A549 (cell line): ENCODE data around the gene PPM1L. TPM values are rescaled to one million over a fixed set of nuclear protein-coding genes. Genes with fewer than 3 reads are reported as not detected.

Experiments used
- ATAC-seq, 2 experiments: fragments of 200-7000 bp in 1 of 2; fragments of >200 bp in 1 of 2; cut with Nextera tagmentation in 1 of 2; cut with Tn5 transposase in 1 of 2; 3 replicates each; pipeline versions ENCODE4 v1.8.0 to v1.9.1; 2018 to 2020; ENCODE audit warnings: mild to moderate bottlenecking in 1 of 2, moderate library complexity in 1 of 2
- CTCF ChIA-PET: fragments of 300-600 bp; sonication (Branson Sonifier 250); formaldehyde crosslinking; extraction: SDS; loops from one replicate; lab custom pipeline; 2021; ENCODE audit warnings: antibody characterized with exemption, inconsistent platforms; lab: Yijun Ruan, JAX
- POLR2A ChIA-PET: fragments of 350-600 bp; formaldehyde crosslinking; extraction: SDS; loops from one replicate; lab custom pipeline; 2021; ENCODE audit warnings: antibody characterized with exemption, inconsistent platforms; lab: Yijun Ruan, JAX
- DNase-seq, 2 experiments: peaks; one replicate each; pipeline versions ENCODE4 v3.0.0 to v3.0.0-alpha.2; 2011 to 2016; ENCODE audit warnings: low read depth in 1 of 2, low spot score in 1 of 2
- FAIRE-seq: peaks from 2 replicates; lab custom pipeline; 2011; peaks lifted over from hg19 to GRCh38; lab: Jason Lieb, UNC
- H3K27ac ChIP-seq, 2 experiments: fragments of >200 bp; sonication (Bioruptor Twin); formaldehyde crosslinking; 3 replicates each; pipeline ENCODE4 v1.5.1; 2016 to 2017
- H3K4me1 ChIP-seq: fragments of >200 bp; sonication (Bioruptor Twin); formaldehyde crosslinking; 3 replicates; pipeline ENCODE4 v1.6.1; 2016
- H3K4me2 ChIP-seq: fragments of >200 bp; sonication (Bioruptor Twin); formaldehyde crosslinking; 3 replicates; pipeline ENCODE4 v1.6.1; 2016
- H3K4me3 ChIP-seq: fragments of >200 bp; sonication (Bioruptor Twin); formaldehyde crosslinking; 3 replicates; pipeline ENCODE4 v1.5.1; 2016
- H3K9me3 ChIP-seq: fragments of >200 bp; sonication (Bioruptor Twin); formaldehyde crosslinking; 3 replicates; pipeline ENCODE4 v1.6.1; 2016
- CBX2 ChIP-seq: fragments of 200-600 bp; sonication (generic); IDR thresholded peaks from 2 replicates; pipeline ENCODE4 v1.6.1; 2016; ENCODE audit warnings: low read depth, mild to moderate bottlenecking, borderline replicate concordance
- CBX8 ChIP-seq: fragments of 200-600 bp; sonication (generic); IDR thresholded peaks from 2 replicates; pipeline ENCODE4 v1.6.1; 2016
- EP300 ChIP-seq, 2 experiments: fragments of >200 bp; sonication (Bioruptor Twin); formaldehyde crosslinking; IDR thresholded peaks; 2 replicates in 1 of 2; 3 replicates in 1 of 2; pipeline ENCODE4 v1.6.1; 2016 to 2017
- HDAC2 ChIP-seq: fragments of 200-600 bp; sonication (generic); IDR thresholded peaks from 2 replicates; pipeline ENCODE4 v1.6.1; 2016
- HOXB13 ChIP-seq: fragments of 250-450 bp; sonication (Bioruptor Pico); IDR thresholded peaks from 2 replicates; pipeline ENCODE4 v1.5.0; 2020; ENCODE audit warnings: low read depth, mild to moderate bottlenecking, moderate library complexity
- HOXB5 ChIP-seq: fragments of 250-450 bp; sonication (Bioruptor Pico); IDR thresholded peaks from 2 replicates; pipeline ENCODE4 v1.5.0; 2020; ENCODE audit warnings: mild to moderate bottlenecking, moderate library complexity
- JUNB ChIP-seq: fragments of >200 bp; sonication (Bioruptor Twin); formaldehyde crosslinking; IDR thresholded peaks from 2 replicates; pipeline ENCODE4 v1.6.1; 2016
- MAFK ChIP-seq: fragments of 450-650 bp; IDR thresholded peaks from 2 replicates; pipeline ENCODE4 v1.6.1; 2014; ENCODE audit not compliant: partially characterized antibody
- MYC ChIP-seq: IDR thresholded peaks from 2 replicates; pipeline ENCODE4 v1.6.1; 2012; ENCODE audit warnings: mild to moderate bottlenecking, inconsistent platforms, low read length, improper control_type of control experiment, borderline replicate concordance
- NFE2L2 ChIP-seq: fragments of 150-350 bp; conservative IDR thresholded peaks from 2 replicates; pipeline ENCODE4 v1.6.1; 2014; ENCODE audit warnings: low read length
- POLR2AphosphoS2 ChIP-seq: conservative IDR thresholded peaks from 2 replicates; pipeline ENCODE4 v1.6.1; 2012; ENCODE audit warnings: low read length, improper control_type of control experiment, inconsistent platforms
- RCOR1 ChIP-seq: fragments of 150-350 bp; IDR thresholded peaks from 2 replicates; pipeline ENCODE4 v1.6.1; 2014; ENCODE audit warnings: antibody characterized with exemption, low read length, low read depth
- ZFP36 ChIP-seq: fragments of 450-650 bp; IDR thresholded peaks from 2 replicates; pipeline ENCODE4 v1.6.1; 2014; ENCODE audit warnings: borderline replicate concordance; ENCODE audit not compliant: partially characterized antibody
- ZNF302 ChIP-seq: fragments of 250-450 bp; sonication (Bioruptor Pico); IDR thresholded peaks from 2 replicates; pipeline ENCODE4 v1.9.0; 2021; ENCODE audit warnings: inconsistent platforms, mild to moderate bottlenecking, moderate library complexity
- WGBS: methylation state at CpG from one replicate; pipeline ENCODE4 v1.1.6; 2017; ENCODE audit errors: missing lambda C conversion rate; 5-methylcytosine and 5-hydroxymethylcytosine counted together
- polyA plus RNA-seq, 4 experiments: library from polyadenylated mRNA; depleted of rRNA in 3 of 4; stranded (reverse); fragments of >200 nt; fragmentation: RNase III in 1 of 4; extraction: RNeasy Plus Mini Kit Qiagen cat#74134 plus additional on column Dnase treatment in 1 of 4; gene quantifications; 2 replicates in 3 of 4; 3 replicates in 1 of 4; pipeline ENCODE4 v1.2.3, GENCODE V29; 2011 to 2017
- TF ChIP-seq, protein P1 (sequence below): fragments of >200 bp; sonication (Bioruptor Twin); formaldehyde crosslinking; IDR thresholded peaks from 3 replicates; pipeline ENCODE4 v1.6.1; 2016
- TF ChIP-seq, protein P2 (sequence below): fragments of 450-650 bp; IDR thresholded peaks from 2 replicates; pipeline ENCODE4 v1.6.1; 2014; ENCODE audit warnings: antibody characterized with exemption
- TF ChIP-seq, protein P3 (sequence below): fragments of 250-450 bp; sonication (Bioruptor Pico); IDR thresholded peaks from 2 replicates; pipeline ENCODE4 v1.5.0; 2021; ENCODE audit warnings: mild to moderate bottlenecking, moderate library complexity, borderline replicate concordance

Gene PPM1L
- polyA plus RNA-seq, 2 of the 4 experiments (the other 2 are of a cell fraction), result 0.27 to 0.45 TPM

DNA sequence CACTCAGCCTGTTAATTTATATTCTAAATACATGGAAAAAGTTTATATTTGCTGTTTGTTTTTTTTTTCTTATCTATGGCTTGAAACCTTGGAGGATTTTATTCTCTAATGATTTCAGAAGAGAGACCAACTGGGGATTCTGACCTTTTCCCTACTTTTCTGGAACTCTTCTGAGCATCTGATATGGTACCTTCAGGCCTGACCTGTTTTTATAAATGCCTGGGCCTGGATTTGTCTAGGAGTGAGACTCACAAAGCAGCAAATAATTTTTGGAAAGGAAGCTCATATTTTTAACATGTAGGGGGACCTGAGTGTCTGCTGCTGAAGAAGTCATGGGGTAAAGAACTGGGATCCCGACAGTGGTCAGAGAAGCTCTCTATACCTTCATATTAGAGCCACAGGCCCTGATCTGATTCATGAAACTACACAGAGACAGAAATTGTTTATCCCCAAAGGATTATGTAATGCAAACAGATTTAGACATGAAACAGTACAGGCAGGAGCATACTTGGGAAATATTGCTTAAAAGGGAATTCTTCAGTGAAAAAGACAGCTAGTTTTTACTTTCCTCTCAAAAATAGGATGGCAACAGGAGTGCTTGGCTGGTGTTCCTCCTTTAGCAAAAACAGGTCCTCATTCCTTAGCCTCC, 15.9 kb downstream of the PPM1L start:
- 11% methylated on average over 1 of the region's 1 CpG for WGBS
- no peaks in the 10 kb centered on the region for H3K9me3 ChIP-seq
- no peak for DNase-seq
- ChIA-PET POLR2A (no interaction called here), CTCF (no interaction called here)
- H3K27ac ChIP-seq, result no peak overlapping the region
- TF ChIP-seq JUNB (no peak), MAFK (no peak), ZNF302 (CRISPR knock-in tag) (no peak), HDAC2 (no peak), CBX8 (no peak), CBX2 (no peak), HOXB5 (no peak)
- TF ChIP-seq, protein P1, sequence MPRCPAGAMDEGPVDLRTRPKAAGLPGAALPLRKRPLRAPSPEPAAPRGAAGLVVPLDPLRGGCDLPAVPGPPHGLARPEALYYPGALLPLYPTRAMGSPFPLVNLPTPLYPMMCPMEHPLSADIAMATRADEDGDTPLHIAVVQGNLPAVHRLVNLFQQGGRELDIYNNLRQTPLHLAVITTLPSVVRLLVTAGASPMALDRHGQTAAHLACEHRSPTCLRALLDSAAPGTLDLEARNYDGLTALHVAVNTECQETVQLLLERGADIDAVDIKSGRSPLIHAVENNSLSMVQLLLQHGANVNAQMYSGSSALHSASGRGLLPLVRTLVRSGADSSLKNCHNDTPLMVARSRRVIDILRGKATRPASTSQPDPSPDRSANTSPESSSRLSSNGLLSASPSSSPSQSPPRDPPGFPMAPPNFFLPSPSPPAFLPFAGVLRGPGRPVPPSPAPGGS, result no peak
- TF ChIP-seq, protein P2, sequence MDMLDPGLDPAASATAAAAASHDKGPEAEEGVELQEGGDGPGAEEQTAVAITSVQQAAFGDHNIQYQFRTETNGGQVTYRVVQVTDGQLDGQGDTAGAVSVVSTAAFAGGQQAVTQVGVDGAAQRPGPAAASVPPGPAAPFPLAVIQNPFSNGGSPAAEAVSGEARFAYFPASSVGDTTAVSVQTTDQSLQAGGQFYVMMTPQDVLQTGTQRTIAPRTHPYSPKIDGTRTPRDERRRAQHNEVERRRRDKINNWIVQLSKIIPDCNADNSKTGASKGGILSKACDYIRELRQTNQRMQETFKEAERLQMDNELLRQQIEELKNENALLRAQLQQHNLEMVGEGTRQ, result no peak
- H3K4me3 ChIP-seq, result no peak overlapping the region
- H3K4me2 ChIP-seq, result no peak overlapping the region
- H3K4me1 ChIP-seq, result no peaks in the 10 kb centered on the region
- FAIRE-seq, result no peak
- no peak for ATAC-seq

DNA sequence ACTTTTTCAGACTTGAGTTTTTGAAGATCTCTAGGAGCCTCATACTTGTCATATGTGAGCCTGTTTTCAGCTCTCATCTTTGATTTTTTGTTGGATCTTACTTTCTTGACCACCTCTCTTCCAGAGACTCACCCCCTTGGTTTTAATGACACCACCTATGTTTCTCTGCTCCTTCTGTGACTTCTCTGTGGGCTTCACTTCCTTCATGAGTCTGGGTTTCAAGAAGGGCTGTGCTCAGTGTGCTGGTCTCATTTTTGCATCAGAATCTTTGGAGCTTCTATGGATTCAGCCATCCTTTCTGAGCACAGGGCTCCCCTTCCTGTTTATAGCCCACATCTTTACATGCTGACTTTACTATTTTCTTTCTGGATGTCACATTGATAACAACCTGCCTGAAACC, 17.7 kb downstream of the PPM1L start:
- TF ChIP-seq NFE2L2, result no peak
- no peak for TF ChIP-seq POLR2AphosphoS2
- no peak for TF ChIP-seq ZFP36
- no peak for TF ChIP-seq CBX8
- no peak for TF ChIP-seq MYC
- no peak for TF ChIP-seq CBX2
- no peak for FAIRE-seq

DNA sequence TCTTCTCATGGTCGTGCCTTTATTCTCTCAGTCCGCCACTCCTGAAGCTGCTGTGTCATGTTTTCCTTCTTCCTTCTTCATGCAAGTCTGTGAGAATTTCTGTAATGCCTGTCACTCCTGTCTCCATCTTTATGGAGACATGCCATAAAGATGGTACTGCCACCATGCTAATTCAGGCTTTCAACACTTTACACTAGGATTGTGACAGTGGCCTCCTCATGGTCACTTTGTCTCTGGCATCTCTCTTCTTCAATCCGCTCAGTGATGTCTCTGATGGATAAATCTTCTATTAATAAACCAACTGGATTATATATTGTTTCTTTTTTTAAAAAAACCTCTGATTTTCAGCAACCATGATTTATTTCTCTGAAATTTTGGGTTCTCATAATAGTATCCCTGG, 18.1 kb downstream of the PPM1L start:
- ATAC-seq, result no peak
- TF ChIP-seq RCOR1 (no peak), ZNF302 (CRISPR knock-in tag) (no peak), EP300 (IDR thresholded peaks at IDR 0.05) (no peak), HOXB5 (no peak), HOXB13 (CRISPR knock-in tag) (no peak)
- TF ChIP-seq, protein P3, sequence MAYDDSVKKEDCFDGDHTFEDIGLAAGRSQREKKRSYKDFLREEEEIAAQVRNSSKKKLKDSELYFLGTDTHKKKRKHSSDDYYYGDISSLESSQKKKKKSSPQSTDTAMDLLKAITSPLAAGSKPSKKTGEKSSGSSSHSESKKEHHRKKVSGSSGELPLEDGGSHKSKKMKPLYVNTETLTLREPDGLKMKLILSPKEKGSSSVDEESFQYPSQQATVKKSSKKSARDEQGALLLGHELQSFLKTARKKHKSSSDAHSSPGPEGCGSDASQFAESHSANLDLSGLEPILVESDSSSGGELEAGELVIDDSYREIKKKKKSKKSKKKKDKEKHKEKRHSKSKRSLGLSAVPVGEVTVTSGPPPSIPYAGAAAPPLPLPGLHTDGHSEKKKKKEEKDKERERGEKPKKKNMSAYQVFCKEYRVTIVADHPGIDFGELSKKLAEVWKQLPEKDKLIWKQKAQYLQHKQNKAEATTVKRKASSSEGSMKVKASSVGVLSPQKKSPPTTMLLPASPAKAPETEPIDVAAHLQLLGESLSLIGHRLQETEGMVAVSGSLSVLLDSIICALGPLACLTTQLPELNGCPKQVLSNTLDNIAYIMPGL (CRISPR knock-in tag), result no peak
- TF ChIP-seq, protein P2, result no peak
- TF ChIP-seq, all 56 proteins: peak for 0
- Histone ChIP-seq H3K9me3 (no peaks in the 10 kb centered on the region), H3K4me2 (no peak overlapping the region), H3K27ac (no peak overlapping the region), H3K4me3 (no peak overlapping the region), H3K4me1 (no peaks in the 10 kb centered on the region)
- DNase-seq (no peak), FAIRE-seq (no peak)
- POLR2A ChIA-PET, result no interaction called here
- CTCF ChIA-PET, result interaction anchor here (1.6 kb wide), 1 partner anchor 33 kb away, joined by 5 read pairs; no protein-coding TSS in a partner anchor
- 52% methylated on average over 3 of the region's 3 CpGs for whole genome bisulfite sequencing

More for the DNA sequence above, 17.7 kb downstream of the PPM1L start:
- POLR2A ChIA-PET, result no interaction called here
- CTCF ChIA-PET, result interaction anchor here (1.6 kb wide), 1 partner anchor 34 kb away, joined by 5 read pairs; no protein-coding TSS in a partner anchor
- ATAC-seq (no peak), DNase-seq (no peak)
- Histone ChIP-seq H3K4me1 (no peaks in the 10 kb centered on the region), H3K4me3 (no peak overlapping the region), H3K9me3 (no peaks in the 10 kb centered on the region), H3K27ac (no peak overlapping the region), H3K4me2 (no peak overlapping the region)
